ENCODE data around the gene MPP4. TPM values are rescaled to one million over a fixed set of nuclear protein-coding genes. Genes with fewer than 3 reads are reported as not detected.
A peak's percentile ranks its signal among the peaks of the same experiment; 100 is the strongest.
"Not testable (repeated sequence)": the region's sequence is repeated elsewhere in the genome, so short reads cannot be mapped to it uniquely, and the experiment has no call there.

The MPP4 gene
- total RNA-seq, 1 experiment from 2014 or later, result 24.3 TPM

GRCh38 chr2:201671205-201671604, 27.2 kb downstream of the MPP4 start:
- not testable (repeated sequence) for DNase-seq (ENCODE audit: low read depth)

DNA sequence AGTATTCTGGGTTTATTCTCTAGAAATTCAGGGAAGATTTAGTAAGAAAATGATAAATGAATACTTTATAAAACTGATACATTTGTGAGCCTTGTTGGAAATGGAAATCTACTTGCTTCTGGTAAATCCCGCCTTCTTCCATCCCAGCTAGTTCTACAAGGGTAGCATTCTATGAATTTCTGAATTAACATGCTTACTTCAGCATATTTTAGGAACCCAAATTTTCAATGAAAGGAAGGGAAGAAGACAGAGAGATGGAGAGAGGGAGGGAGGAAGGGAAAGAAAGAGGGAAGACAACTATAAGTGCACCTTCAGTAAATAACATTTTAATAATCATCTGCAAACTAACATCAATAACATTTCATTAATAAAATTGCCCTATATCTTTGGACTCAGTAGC, 28.6 kb downstream of the MPP4 start:
- no peak for DNase-seq (ENCODE audit: low read depth)

- no peak for DNase-seq (ENCODE audit: low read depth)
Measured at GRCh38 chr2:201668402-201668910, 30.0 kb downstream of the MPP4 start.

GRCh38 chr2:201664334-201664733, 34.1 kb downstream of the MPP4 start:
- DNase-seq (ENCODE audit: low read depth), result no peak

GRCh38 chr2:201661366-201661765, 37.1 kb downstream of the MPP4 start:
- no peak for DNase-seq (ENCODE audit: low read depth)

- DNase-seq (ENCODE audit: low read depth), result no peak
Measured at GRCh38 chr2:201660293-201660895, 38.0 kb downstream of the MPP4 start.

DNA sequence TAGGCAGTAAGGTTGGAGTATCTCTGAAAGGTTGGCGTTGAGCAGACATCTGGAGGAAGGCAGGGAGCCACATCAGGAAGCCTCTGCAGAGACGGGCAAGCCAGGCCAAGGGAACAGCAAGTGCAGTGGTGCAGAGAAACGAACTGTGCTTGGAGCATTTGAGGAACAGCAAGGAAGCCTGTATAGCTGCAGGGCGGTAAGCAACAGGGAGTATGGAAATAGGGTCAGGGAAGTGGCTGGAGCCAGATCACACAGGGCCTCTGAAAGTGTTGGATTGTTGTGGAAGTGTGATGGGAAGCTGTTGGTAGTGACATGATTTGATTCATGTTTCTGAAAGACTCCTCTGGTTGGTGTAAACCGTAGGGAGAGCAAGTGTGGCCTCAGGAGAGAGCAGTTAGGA, 41.7 kb downstream of the MPP4 start:
- DNase-seq (ENCODE audit: low read depth), result no peak

DNA sequence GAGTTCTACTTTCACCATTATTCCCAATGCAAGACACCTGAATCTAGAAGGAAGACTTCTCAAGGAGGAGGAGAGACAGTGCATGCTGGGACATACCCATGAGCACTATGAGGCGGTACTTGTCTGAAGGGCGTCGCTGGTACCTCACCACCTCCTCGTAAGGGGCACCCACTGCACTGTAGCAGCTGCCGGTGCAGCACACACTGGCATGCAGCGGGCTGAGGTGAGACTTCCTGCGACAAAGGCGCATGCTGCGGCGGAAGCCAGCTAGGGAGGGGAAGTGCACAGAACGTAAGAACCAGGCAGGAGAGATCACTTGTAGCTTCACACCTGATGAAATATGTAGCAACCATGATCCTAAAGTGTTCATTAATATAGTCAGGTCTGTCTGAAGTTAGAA, 42.3 kb downstream of the MPP4 start:
- no peak for DNase-seq (ENCODE audit: low read depth)

DNA sequence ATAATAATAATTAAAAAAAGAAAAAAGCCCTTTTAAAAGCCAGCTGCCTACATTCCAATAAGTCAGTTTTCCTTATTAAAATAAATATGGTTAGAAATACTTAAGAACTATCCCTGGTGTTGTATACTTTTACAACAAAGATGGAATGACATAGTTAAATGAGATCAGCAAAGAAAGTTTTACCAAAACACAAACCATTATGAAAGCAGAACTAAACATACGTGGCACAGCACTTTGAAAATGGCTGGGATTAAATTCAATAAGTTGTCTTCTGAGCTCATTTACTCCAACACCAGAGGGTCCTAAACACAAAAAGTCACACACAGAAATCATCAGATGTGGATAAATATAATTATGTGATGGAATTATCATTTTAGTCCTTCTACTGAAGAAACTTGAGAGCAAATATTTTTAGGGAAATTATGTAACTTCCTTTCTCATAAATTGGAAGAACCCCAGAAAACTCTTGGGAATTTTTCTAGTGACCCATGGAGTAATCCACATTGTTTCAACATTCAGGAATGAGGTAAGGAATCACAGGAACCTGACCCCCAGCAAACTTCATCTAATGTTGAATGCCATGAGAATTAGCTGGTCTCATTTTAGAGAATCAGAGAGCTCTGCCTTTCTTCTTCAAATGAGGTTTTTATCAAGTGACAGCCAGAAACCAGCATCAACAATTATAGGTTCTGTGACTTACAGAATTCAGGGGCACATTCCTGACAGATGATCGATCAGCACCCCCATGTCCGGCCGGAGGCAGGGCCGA, 43.6 kb downstream of the MPP4 start:
- DNase-seq (ENCODE audit: low read depth), result peak; percentile 55

DNA sequence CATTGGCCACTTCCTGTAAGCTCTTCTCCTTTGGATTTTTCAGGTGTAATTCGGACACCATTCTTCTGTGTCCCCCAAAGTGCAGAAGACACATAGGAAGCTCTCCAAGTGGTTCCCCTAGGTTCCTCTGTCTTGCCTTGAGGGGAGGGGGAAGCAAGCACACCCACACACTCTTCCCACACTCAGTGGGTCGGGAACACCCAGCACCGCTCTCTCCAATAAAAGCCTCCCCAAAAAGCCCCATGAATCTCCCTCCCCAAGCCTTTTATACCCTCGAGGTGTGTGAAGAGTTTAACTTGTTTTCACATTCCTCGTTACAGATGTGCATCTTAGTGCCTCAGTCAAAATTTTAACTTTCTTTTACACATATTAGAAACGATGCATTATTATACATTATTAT, 45.2 kb downstream of the MPP4 start:
- no peak for DNase-seq (ENCODE audit: low read depth)

DNA sequence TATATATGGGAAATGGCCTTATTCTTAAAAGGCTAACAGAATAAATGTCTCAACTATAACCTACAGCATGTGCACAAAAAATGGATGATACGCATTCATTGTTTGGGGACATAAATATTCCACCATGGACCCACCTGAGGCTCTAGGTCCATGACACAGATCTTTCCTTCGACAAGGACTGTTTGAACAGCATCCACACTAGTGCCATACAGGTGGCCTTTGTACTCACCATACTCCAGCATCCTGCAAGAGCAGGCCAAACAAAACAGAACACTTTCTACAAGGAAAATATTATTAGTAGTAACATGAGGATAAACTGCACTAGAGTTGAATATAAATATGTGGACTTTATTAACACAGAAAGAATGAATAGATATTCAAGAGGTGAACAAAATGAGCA, 49.0 kb downstream of the MPP4 start:
- no peak for DNase-seq (ENCODE audit: low read depth)

DNA sequence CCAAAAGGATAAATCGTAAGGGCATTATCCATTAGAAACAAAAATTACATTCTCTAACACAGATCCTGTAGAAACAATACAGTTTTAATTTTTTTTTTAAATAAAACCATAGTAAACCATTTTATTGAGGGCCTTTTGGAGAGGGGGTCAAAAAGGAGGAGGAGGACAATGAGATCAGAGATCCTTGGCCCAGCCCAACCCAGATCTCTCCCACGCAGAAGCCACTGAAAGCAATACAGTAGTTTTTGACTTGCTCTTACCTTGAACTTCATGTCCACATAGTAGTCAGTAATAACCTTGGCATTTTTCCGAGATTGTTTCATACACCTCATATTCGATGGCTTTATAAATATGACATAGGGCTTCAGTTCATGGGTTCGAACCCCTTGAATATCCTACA, 51.0 kb downstream of the MPP4 start:
- no peak for DNase-seq (ENCODE audit: low read depth)

- DNase-seq (ENCODE audit: low read depth), result peak; percentile 69
Measured at GRCh38 chr2:201644001-201644400, 54.4 kb downstream of the MPP4 start.

GRCh38 chr2:201643216-201643890, 55.1 kb downstream of the MPP4 start, which contains the start of gene TMEM237:
TSS of gene TMEM237 (minus strand) at chr2:201643503. CDS start at chr2:201643400, 103 bp downstream.
- DNase-seq (ENCODE audit: low read depth), result peak; percentile 57

- peak; percentile 86 for DNase-seq (ENCODE audit: low read depth)
Measured at GRCh38 chr2:201642579-201643215, 55.7 kb downstream of the MPP4 start.

DNA sequence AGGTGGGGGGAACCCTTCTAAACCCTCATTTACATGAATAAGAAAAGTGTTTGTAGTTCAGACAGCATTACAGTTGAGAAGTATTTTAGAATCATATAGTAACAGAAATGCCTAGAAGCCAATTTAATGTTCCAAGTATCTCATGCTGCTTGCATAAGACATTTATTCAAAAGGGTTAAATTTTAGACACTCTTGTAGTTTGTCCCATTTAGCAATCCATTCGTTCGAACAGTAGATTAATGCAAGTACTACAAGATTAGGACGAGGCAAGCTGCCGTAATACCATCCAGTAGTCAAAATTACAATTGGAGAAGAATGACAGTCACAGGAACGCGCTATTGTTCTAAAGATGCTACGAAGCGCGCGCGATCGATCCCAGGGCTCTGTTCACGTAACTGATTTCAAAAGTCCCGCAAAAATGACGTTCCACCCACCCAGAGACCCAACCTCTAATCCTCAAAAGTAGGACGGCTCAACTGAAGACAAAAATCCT, 56.3 kb downstream of the MPP4 start:
- no peak for DNase-seq (ENCODE audit: low read depth)

DNA sequence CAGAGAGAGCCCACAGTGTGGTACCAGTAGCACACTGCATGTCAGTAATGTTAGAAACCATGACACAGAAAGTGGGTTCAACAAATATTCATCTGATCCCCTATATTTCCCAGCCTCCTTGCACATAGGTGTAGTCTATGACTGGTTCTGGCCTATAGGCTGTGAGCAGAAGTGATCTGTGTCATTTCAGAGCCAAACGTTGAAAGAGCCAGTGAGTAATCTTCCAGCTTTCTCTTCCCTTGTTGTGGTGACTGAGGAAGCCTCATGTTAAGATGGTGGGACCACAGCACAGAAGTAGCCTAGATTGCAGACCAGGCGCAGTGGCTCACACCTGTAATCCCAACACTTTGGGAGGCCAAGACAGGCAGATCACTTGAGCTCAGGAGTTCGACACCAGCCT, 59.2 kb downstream of the MPP4 start:
- DNase-seq (ENCODE audit: low read depth), result peak; percentile 30

DNA sequence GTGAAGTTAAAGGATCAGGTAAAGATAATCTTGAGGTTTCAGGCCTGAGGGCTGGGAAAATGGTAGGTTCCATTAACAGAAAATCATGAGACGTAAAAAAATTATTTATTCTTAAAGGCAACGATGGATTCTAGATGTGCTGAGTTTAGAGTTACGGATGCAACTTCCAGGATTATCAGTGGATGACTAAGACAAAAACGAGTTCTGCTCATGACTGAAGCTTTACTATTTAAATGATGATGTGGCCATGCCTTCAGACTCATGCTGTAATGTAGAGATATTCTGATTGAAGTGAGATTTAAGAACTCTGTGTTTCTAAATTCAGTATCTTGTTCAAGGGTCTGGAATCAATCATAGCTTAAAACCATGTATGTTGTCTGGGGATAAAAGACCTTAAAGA, 60.1 kb downstream of the MPP4 start:
- no peak for DNase-seq (ENCODE audit: low read depth)

GRCh38 chr2:201633661-201634249, 64.7 kb downstream of the MPP4 start:
- peak; percentile 97 for DNase-seq (ENCODE audit: low read depth)

DNA sequence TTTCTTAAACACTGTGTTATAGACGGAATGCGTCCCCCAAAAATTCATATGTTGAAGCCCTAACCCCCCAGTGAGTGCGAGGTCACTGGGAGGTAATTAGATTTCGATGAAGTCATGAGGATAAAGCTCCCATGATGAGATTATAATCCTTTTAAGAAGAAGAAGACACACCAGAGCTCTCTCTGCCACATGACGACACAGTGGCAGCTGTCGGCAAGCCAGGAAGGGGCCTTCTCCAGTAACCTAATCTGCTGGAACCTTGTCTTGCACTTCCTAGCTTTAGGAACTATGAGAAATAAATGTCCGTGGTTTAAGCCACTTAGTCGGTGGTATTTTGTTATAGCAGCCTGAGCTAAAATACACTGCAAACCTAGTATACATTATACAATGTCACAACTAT, 67.4 kb downstream of the MPP4 start:
- no peak for DNase-seq (ENCODE audit: low read depth)

- DNase-seq (ENCODE audit: low read depth), result no peak
Measured at GRCh38 chr2:201630577-201630976, 67.9 kb downstream of the MPP4 start.

- no peak for DNase-seq (ENCODE audit: low read depth)
Measured at GRCh38 chr2:201628545-201628944, 69.9 kb downstream of the MPP4 start.
